Common myeloid progenitor, CD34-positive (primary cell): ENCODE measurements around the gene ABCC5.

Experiments used
- CTCF ChIA-PET: fragments of 350-600 bp; sonication (Branson Sonifier 250); formaldehyde crosslinking; loops from one replicate; lab custom pipeline; 2021; ENCODE audit warnings: antibody characterized with exemption; lab: Charles Lee
- POLR2A ChIA-PET: fragments of 350-600 bp; sonication (Branson Sonifier 250); formaldehyde crosslinking; loops from one replicate; lab custom pipeline; 2021; ENCODE audit warnings: antibody characterized with exemption; lab: Charles Lee
- DNase-seq, 3 donors: peaks; one replicate each; pipeline versions ENCODE4 v3.0.0 to v3.0.0-alpha.2; 2013
- H3K27ac ChIP-seq, 2 experiments: 1 replicate in 1 of 2; 2 replicates in 1 of 2; pipeline ENCODE4 v1.7.0; 2013; ENCODE audit warnings: inconsistent platforms in 2 of 2, low read length in 2 of 2, mild to moderate bottlenecking in 2 of 2, low read depth in 1 of 2, moderate library complexity in 1 of 2; ENCODE audit not compliant: severe bottlenecking in 2 of 2, insufficient read depth in 1 of 2, poor library complexity in 1 of 2
- H3K27me3 ChIP-seq, 5 experiments: replicated peaks in 2 of 5; 1 replicate in 3 of 5; 2 replicates in 2 of 5; pipeline versions ENCODE4 v1.6.1 to v1.7.0; 2013; ENCODE audit warnings: low read length in 4 of 5, mild to moderate bottlenecking in 2 of 5, moderate library complexity in 2 of 5, inconsistent platforms in 1 of 5; ENCODE audit not compliant: insufficient read depth in 5 of 5, control insufficient read depth in 4 of 5
- H3K36me3 ChIP-seq, 4 experiments: 1 replicate in 2 of 4; 2 replicates in 2 of 4; pipeline versions ENCODE4 v1.6.1 to v1.7.0; 2013; ENCODE audit warnings: low read length in 3 of 4, control low read depth in 1 of 4, mild to moderate bottlenecking in 1 of 4; ENCODE audit not compliant: control insufficient read depth in 4 of 4, insufficient read depth in 4 of 4
- H3K4me1 ChIP-seq, 4 experiments: 1 replicate in 3 of 4; 2 replicates in 1 of 4; pipeline versions ENCODE4 v1.6.1 to v1.7.1; 2013; ENCODE audit warnings: low read length in 3 of 4, mild to moderate bottlenecking in 3 of 4, control low read depth in 1 of 4, inconsistent platforms in 1 of 4, moderate library complexity in 1 of 4; ENCODE audit not compliant: control insufficient read depth in 4 of 4, insufficient read depth in 4 of 4; ENCODE audit errors: control extremely low read depth in 1 of 4
- H3K4me3 ChIP-seq, 7 experiments: 1 replicate in 4 of 7; 2 replicates in 3 of 7; pipeline versions ENCODE4 v1.5.1 to v1.7.0; 2013; ENCODE audit warnings: mild to moderate bottlenecking in 7 of 7, low read length in 6 of 7, moderate library complexity in 6 of 7, inconsistent platforms in 2 of 7, low read depth in 2 of 7, control low read depth in 1 of 7; ENCODE audit not compliant: insufficient read depth in 4 of 7, control insufficient read depth in 1 of 7; ENCODE audit errors: extremely low read depth in 1 of 7
- H3K9me3 ChIP-seq, 5 experiments: 1 replicate in 4 of 5; 2 replicates in 1 of 5; pipeline versions ENCODE4 v1.6.1 to v1.7.1; 2013; ENCODE audit warnings: low read length in 4 of 5, mild to moderate bottlenecking in 2 of 5, inconsistent platforms in 1 of 5, low read depth in 1 of 5, moderate library complexity in 1 of 5; ENCODE audit not compliant: control insufficient read depth in 4 of 5, insufficient read depth in 2 of 5; ENCODE audit errors: control extremely low read depth in 1 of 5
- WGBS: methylation state at CpG from one replicate; pipeline ENCODE4 v1.1.5; 2013; ENCODE audit not compliant: insufficient coverage; 5-methylcytosine and 5-hydroxymethylcytosine counted together

The ABCC5 gene

DNA sequence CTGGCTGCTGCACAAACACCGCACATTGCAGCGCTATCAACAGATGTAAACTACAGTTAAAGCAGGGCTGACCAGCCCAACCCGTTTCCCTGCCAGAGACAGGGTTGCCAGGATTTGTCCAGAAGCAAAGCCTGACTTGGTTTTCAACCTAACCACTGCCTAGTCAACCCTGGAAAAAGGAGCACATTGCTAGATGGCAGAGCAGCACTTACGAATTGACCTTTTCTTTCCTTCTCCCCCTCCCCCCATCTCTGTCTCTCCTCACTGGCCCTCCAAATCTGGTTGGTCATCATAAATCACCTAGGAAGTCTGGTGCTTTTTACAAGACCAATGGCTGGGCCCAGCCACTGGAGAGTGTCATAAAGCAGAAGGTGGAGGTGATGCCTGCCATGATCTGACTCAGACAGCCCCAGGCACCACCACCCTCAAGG is 51.3 kb downstream of the ABCC5 start:
- no peak for DNase-seq
- 90% methylated on average over 3 of the region's 4 CpGs for WGBS
- no peak overlapping the region for H3K4me3 ChIP-seq
- ChIA-PET POLR2A (no interaction called here), CTCF (no interaction called here)
- H3K9me3 ChIP-seq: no peaks in the 10 kb centered on the region
- H3K4me1 ChIP-seq: no peaks in the 10 kb centered on the region
- H3K27me3 ChIP-seq: no peaks in the 10 kb centered on the region
- peaks cover 8 to 40% (median 29%) of the 10 kb centered on the region in 4 experiments for H3K36me3 ChIP-seq
- H3K27ac ChIP-seq: no peak overlapping the region

DNA sequence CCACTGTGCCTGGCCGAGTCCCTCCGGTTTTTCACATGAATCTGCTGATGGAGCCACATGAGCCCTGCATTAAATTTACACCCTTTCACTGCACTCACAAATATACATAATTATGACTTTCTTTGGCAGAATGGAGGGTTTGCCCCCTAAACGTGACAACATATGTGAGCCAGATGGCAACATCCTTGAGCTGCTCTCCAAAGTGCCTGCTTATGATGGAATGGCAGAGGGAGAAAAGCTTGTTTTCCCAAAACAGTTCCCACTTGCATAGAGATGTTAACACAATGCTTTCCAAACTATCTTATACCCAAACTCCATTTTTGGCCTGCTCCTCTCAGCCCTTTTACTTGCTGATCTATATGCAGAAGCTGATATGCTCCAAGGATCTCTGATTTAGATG is 54.9 kb downstream of the ABCC5 start:
- no peak for DNase-seq
- CTCF ChIA-PET: interaction anchor here (1.0 to 1.4 kb wide), 2 partner anchors 18 to 232 kb away, joined by 4 read pairs; no protein-coding TSS in a partner anchor

DNA sequence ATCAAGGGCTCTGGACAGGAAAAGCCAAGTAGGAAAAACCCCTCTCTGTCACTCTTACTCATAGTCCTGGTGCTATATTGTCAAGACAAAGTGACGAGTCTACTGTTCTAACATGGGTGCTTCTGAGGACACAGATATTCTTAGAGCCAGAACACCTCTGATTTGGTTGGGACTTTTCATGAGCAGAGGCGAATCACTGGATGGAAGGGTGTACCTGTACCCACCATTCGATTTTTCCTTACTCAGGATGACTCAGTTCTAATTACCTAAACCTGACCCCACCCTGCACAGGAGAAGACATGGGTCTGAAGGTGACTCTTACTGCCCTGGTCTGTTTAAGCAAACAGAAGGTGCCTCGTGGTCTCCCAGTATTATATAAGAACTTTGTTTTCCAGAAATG is 58.5 kb downstream of the ABCC5 start:
- Histone ChIP-seq H3K27ac (no peak overlapping the region), H3K36me3 (peaks cover 0 to 19% (median 14%) of the 10 kb centered on the region in 4 experiments), H3K9me3 (no peaks in the 10 kb centered on the region), H3K4me3 (no peak overlapping the region), H3K27me3 (no peaks in the 10 kb centered on the region), H3K4me1 (no peaks in the 10 kb centered on the region)
- CTCF ChIA-PET: no interaction called here
- POLR2A ChIA-PET: no interaction called here
- DNase-seq: no peak
- 95% methylated on average over 2 of the region's 4 CpGs for WGBS

More for the DNA sequence above, 54.9 kb downstream of the ABCC5 start:
- 93% methylated on average over 3 of the region's 3 CpGs for WGBS
- H3K4me1 ChIP-seq: no peaks in the 10 kb centered on the region
- no peak overlapping the region for H3K27ac ChIP-seq
- no peak overlapping the region for H3K4me3 ChIP-seq
- POLR2A ChIA-PET: no interaction called here
- H3K36me3 ChIP-seq: peaks cover 8 to 40% (median 22%) of the 10 kb centered on the region in 4 experiments
- no peaks in the 10 kb centered on the region for H3K27me3 ChIP-seq
- H3K9me3 ChIP-seq: no peaks in the 10 kb centered on the region

DNA sequence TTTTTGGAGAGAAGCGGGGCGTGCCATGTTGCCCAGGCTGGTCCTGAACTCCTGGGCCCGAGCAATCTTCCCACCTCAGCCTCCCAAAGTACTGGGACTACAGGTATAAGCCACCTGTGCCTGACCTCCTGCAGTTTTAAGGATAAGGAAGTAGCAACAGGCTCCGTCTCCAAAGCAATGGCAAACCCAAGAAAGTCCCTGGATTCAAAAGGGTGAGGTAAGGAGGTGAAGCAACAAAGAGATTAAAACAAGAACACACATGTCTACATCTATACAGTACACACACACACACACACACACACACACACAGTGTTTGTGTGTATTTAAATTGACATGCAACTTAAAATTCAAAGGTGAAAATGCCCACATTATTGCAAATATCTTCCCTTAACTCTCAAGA is 58.9 kb downstream of the ABCC5 start:
- H3K36me3 ChIP-seq: peaks cover 0 to 19% (median 13%) of the 10 kb centered on the region in 4 experiments
- no peak overlapping the region for H3K4me3 ChIP-seq
- no peak for DNase-seq
- CTCF ChIA-PET: no interaction called here
- H3K27ac ChIP-seq: no peak overlapping the region
- H3K27me3 ChIP-seq: no peaks in the 10 kb centered on the region
- 100% methylated on average over 4 of the region's 4 CpGs for WGBS
- no peaks in the 10 kb centered on the region for H3K9me3 ChIP-seq
- POLR2A ChIA-PET: no interaction called here
- no peaks in the 10 kb centered on the region for H3K4me1 ChIP-seq

DNA sequence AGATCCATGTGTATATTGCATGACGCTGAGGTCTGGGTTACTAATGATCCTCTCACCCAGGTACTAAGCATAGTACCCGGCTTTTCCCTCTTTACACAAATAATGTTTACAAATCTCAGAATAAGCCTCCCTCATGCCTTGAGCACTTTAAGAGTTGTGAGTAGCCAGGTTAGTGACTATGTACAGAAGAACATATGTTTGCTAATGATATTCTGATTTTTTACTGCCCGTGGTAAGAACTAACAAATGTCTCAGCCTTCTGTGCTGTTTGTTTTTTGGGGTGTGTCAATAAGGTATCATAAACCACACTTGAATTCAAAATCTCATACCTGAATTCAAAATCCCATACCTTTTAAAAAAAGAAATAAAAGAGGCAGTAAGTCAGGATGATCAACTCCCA is 59.5 kb downstream of the ABCC5 start:
- DNase-seq: no peak
- H3K36me3 ChIP-seq: peaks cover 0 to 14% (median 10%) of the 10 kb centered on the region in 4 experiments
- no peak overlapping the region for H3K27ac ChIP-seq
- H3K9me3 ChIP-seq: no peaks in the 10 kb centered on the region
- ChIA-PET CTCF (no interaction called here), POLR2A (no interaction called here)
- no peaks in the 10 kb centered on the region for H3K4me1 ChIP-seq
- H3K27me3 ChIP-seq: no peaks in the 10 kb centered on the region
- no peak overlapping the region for H3K4me3 ChIP-seq
- WGBS: 100% methylated on average over 1 of the region's 3 CpGs

DNA sequence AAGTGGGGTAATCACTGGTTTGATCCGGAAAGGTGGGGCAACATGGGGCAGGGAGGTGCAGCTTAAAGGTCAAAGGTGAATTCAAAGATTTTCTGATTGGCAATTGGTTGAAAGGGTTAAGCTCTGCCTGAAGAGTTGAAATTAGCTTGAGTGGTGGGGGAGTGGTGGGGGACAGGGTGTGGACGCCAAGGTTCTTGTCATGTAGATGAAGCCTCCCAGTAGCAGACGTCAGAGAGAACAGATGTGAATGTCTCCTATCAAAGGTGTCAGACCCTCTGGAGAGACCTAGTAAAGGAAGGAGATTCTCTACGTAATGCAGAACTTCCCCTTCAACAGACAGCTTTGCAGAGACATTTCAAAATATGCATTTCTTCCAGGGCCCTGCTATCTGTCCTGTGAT is 62.8 kb downstream of the ABCC5 start:
- POLR2A ChIA-PET: interaction anchor here (1.1 kb wide), 1 partner anchor 43 kb away, joined by 4 read pairs; no protein-coding TSS in a partner anchor
- H3K36me3 ChIP-seq: peaks cover 2 to 13% (median 9%) of the 10 kb centered on the region in 4 experiments
- no peak for DNase-seq

DNA sequence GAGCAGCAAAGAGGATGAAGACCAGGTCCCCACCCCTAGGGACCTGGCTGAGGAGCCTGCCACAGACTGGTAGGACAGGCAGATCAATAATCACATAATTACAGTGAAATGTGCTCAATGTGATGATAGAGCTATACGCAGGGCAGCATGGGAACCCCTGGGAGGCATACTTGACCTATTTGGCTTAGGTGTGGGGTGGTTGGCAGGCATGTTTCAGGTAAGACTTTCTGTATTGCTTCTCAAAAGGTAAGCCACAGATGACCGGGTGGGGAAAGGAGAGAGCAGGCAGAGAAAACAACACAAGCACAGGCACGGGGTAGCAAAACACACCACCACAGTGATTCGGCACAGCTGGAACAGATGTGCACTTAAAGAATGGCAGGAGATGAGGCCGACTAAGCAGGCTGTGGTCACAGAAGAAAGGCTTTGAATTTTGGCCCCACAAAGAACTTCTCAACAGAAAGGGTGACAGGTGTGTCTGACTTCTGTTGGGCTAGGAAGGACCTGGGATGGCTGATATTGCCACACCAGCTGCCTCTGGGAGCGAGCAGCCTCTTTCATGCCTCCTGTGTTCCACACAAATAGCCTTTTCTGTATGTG is 64.1 kb downstream of the ABCC5 start:
- peaks cover 2 to 19% (median 11%) of the 10 kb centered on the region in 4 experiments for H3K36me3 ChIP-seq
- CTCF ChIA-PET: interaction anchor here (0.9 to 1.9 kb wide), 2 partner anchors 10 to 58 kb away, joined by 3 to 5 read pairs; no protein-coding TSS in a partner anchor
- 81% methylated on average over 6 of the region's 6 CpGs for WGBS
- POLR2A ChIA-PET: no interaction called here
- H3K27ac ChIP-seq: no peak overlapping the region
- no peaks in the 10 kb centered on the region for H3K4me1 ChIP-seq
- no peaks in the 10 kb centered on the region for H3K9me3 ChIP-seq
- H3K27me3 ChIP-seq: no peaks in the 10 kb centered on the region
- no peak overlapping the region for H3K4me3 ChIP-seq
- DNase-seq: no peak

More for the DNA sequence above, 62.8 kb downstream of the ABCC5 start:
- Histone ChIP-seq H3K4me1 (no peaks in the 10 kb centered on the region), H3K4me3 (no peak overlapping the region), H3K27ac (no peak overlapping the region), H3K9me3 (no peaks in the 10 kb centered on the region), H3K27me3 (no peaks in the 10 kb centered on the region)
- CTCF ChIA-PET: interaction anchor here (1.9 kb wide), 1 partner anchor 11 kb away, joined by 5 read pairs; no protein-coding TSS in a partner anchor
- WGBS: 92% methylated on average over 3 of the region's 4 CpGs
